SK-N-MC (cell line): ENCODE data around the gene DGKI.

ENCODE experiments used
- EZH2 ChIP-seq: fragments of 200-600 bp; sonication (generic); IDR thresholded peaks from one replicate; pipeline ENCODE4 v1.6.1; 2017; ENCODE audit warnings: antibody characterized with exemption
- POLR2AphosphoS5 ChIP-seq: IDR thresholded peaks from 2 replicates; pipeline ENCODE4 v1.6.1; 2012; ENCODE audit warnings: mild to moderate bottlenecking, low read depth, low read length, borderline replicate concordance

GRCh38 chr7:137778511-137778910, 68.3 kb downstream of the DGKI start:
- TF ChIP-seq POLR2AphosphoS5: no peak
- no peak for TF ChIP-seq EZH2
